ENCODE results near the gene DGKA. TPM values are rescaled to one million over a fixed set of nuclear protein-coding genes. Genes with fewer than 3 reads are reported as not detected.

DGKA gene
- total and polyA plus RNA-seq, 2 of the 13 experiments (the other 11 are each of a cell fraction or from before 2014, with no cell fraction given), result 2.4 to 5.4 TPM

DNA sequence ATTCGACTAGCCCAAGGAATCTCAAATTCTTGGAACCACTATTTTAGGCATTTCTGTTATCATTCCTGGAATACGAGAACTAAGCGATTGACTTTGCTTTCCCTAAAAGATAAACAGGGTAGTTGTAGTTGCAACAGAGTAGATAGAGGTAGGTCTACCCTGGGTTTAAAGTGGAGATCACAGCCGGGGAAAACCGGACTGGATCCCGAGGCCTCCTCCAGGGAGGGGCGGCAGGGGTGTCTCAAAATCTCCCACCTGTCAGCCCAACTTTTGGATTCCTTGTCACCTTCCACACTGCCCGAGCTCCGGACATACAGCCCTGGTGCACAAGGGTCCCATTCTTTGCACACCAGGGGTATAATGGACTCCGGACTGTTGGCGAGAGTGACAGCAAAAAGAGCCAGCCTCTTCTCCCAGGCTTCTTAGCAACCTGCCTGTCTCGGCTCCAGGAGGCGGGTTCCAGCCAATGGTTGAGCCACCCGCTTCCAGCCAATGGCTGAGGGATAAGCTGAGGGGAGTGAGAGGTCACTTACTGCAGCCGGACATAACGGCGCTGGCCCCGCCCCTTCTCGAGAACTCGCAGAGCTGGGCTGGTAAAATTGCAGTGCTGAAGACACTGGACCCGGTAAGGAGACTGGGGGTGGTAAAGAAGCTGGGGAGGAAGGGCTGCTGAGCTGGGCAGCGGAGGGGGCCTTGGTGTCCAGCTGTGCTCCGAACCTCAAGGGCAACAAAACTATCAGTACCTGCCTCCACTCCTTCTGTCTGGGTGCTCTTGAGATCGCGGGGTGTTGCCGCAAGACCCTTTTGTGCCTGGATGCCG, 66.0 kb downstream of the DGKA start, which contains the start of gene SUOX (continued):
- no peak for TF ChIP-seq RBAK (CRISPR knock-in tag; IDR thresholded peaks at IDR 0.05)
- 0 out of 2 replicates have a peak, but pooled peaks have one; percentile 30 for TF ChIP-seq TP53 (CRISPR knock-in tag; conservative IDR thresholded peaks at IDR 0.05)
- TF ChIP-seq, protein P1, sequence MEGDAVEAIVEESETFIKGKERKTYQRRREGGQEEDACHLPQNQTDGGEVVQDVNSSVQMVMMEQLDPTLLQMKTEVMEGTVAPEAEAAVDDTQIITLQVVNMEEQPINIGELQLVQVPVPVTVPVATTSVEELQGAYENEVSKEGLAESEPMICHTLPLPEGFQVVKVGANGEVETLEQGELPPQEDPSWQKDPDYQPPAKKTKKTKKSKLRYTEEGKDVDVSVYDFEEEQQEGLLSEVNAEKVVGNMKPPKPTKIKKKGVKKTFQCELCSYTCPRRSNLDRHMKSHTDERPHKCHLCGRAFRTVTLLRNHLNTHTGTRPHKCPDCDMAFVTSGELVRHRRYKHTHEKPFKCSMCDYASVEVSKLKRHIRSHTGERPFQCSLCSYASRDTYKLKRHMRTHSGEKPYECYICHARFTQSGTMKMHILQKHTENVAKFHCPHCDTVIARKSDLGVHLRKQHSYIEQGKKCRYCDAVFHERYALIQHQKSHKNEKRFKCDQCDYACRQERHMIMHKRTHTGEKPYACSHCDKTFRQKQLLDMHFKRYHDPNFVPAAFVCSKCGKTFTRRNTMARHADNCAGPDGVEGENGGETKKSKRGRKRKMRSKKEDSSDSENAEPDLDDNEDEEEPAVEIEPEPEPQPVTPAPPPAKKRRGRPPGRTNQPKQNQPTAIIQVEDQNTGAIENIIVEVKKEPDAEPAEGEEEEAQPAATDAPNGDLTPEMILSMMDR (CRISPR knock-in tag; IDR thresholded peaks at IDR 0.05), result peak; percentile 20
- TF ChIP-seq ZNF616 (CRISPR knock-in tag; IDR thresholded peaks at IDR 0.05; ENCODE audit: low read depth), result 0 out of 2 replicates have a peak, but pooled peaks have one; percentile 59
- no peak for TF ChIP-seq TBL1XR1 (IDR thresholded peaks at IDR 0.05; ENCODE audit: borderline replicate concordance, low read length, partially characterized antibody)
- TF ChIP-seq ZNF563 (CRISPR knock-in tag; IDR thresholded peaks at IDR 0.05), result 0 out of 2 replicates have a peak, but pooled peaks have one; percentile 49
- TF ChIP-seq, protein P2, sequence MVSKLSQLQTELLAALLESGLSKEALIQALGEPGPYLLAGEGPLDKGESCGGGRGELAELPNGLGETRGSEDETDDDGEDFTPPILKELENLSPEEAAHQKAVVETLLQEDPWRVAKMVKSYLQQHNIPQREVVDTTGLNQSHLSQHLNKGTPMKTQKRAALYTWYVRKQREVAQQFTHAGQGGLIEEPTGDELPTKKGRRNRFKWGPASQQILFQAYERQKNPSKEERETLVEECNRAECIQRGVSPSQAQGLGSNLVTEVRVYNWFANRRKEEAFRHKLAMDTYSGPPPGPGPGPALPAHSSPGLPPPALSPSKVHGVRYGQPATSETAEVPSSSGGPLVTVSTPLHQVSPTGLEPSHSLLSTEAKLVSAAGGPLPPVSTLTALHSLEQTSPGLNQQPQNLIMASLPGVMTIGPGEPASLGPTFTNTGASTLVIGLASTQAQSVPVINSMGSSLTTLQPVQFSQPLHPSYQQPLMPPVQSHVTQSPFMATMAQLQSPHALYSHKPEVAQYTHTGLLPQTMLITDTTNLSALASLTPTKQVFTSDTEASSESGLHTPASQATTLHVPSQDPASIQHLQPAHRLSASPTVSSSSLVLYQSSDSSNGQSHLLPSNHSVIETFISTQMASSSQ (IDR thresholded peaks at IDR 0.05; ENCODE audit: low read depth), result peak; percentile 36; the same call in 1 of the 2 replicates
- TF ChIP-seq, protein P2 (CRISPR knock-in tag; IDR thresholded peaks at IDR 0.05; ENCODE audit: borderline replicate concordance), result no peak
- TF ChIP-seq, protein P3, sequence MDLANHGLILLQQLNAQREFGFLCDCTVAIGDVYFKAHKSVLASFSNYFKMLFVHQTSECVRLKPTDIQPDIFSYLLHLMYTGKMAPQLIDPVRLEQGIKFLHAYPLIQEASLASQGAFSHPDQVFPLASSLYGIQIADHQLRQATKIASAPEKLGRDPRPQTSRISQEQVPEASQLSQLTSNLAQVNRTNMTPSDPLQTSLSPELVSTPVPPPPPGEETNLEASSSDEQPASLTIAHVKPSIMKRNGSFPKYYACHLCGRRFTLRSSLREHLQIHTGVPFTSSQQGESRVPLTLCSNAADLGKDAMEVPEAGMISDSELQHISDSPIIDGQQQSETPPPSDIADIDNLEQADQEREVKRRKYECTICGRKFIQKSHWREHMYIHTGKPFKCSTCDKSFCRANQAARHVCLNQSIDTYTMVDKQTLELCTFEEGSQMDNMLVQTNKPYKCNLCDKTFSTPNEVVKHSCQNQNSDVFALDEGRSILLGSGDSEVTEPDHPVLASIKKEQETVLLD (CRISPR knock-in tag; IDR thresholded peaks at IDR 0.05; ENCODE audit: low read depth), result no peak
- no peak for TF ChIP-seq SP1 (IDR thresholded peaks at IDR 0.05)
- no peak for TF ChIP-seq SP1 (CRISPR knock-in tag; IDR thresholded peaks at IDR 0.05)
- TF ChIP-seq, protein P4, sequence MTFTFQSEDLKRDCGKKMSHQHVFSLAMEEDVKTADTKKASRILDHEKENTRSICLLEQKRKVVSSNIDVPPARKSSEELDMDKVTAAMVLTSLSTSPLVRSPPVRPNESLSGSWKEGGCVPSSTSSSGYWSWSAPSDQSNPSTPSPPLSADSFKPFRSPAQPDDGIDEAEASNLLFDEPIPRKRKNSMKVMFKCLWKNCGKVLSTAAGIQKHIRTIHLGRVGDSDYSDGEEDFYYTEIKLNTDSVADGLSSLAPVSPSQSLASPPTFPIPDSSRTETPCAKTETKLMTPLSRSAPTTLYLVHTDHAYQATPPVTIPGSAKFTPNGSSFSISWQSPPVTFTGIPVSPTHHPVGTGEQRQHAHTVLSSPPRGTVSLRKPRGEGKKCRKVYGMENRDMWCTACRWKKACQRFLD (CRISPR knock-in tag; IDR thresholded peaks at IDR 0.05; ENCODE audit: borderline replicate concordance), result no peak
- no peak for TF ChIP-seq SOX5 (CRISPR knock-in tag; IDR thresholded peaks at IDR 0.05; ENCODE audit: borderline replicate concordance)
- TF ChIP-seq LCORL (IDR thresholded peaks at IDR 0.05), result no peak
- no peak; the same call in none of the 2 replicates for TF ChIP-seq LCORL (CRISPR knock-in tag; IDR thresholded peaks at IDR 0.05)
- TF ChIP-seq, protein P5, sequence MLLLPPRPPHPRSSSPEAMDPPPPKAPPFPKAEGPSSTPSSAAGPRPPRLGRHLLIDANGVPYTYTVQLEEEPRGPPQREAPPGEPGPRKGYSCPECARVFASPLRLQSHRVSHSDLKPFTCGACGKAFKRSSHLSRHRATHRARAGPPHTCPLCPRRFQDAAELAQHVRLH (CRISPR knock-in tag; IDR thresholded peaks at IDR 0.05; ENCODE audit: borderline replicate concordance, low read depth), result peak; percentile 51; the same call in 1 of the 2 replicates
- TF ChIP-seq XRCC5 (optimal IDR thresholded peaks at IDR 0.05; ENCODE audit: low read length), result peak; percentile 86
- no peak for TF ChIP-seq ZNF615 (CRISPR knock-in tag; IDR thresholded peaks at IDR 0.05; ENCODE audit: borderline replicate concordance)
- TF ChIP-seq ATAD3A (CRISPR knock-in tag; IDR thresholded peaks at IDR 0.05), result no peak
